Adipose tissue (tissue), 3 donors: Measurements from ENCODE around the gene SNX9. TPM values are rescaled to one million over a fixed set of nuclear protein-coding genes. Genes with fewer than 3 reads are reported as not detected.
"Not testable (repeated sequence)": the region's sequence is repeated elsewhere in the genome, so short reads cannot be mapped to it uniquely, and the experiment has no call there.

ENCODE experiments used
- H3K27ac ChIP-seq: one replicate; pipeline ENCODE4 v1.5.1; 2013; ENCODE audit warnings: low read depth, low read length
- WGBS, 3 donors: extraction: QIAGEN DNeasy Blood & Tissue Kit; methylation state at CpG; one replicate each; pipeline ENCODE4 v1.1.7; 2013; 5-methylcytosine and 5-hydroxymethylcytosine counted together
- polyA plus RNA-seq, 3 donors: library from polyadenylated mRNA; stranded (reverse); fragments of 200-250 nt; gene quantifications; one replicate each; pipeline ENCODE4 v1.2.3, GENCODE V29; 2013
- donor health status: healthy with polysubstance abuse.
- donor health status: Bipolar disorder and iron deficiency.
- donor health status: healthy.

The SNX9 gene
- polyA plus RNA-seq, 3 donors: 15.9 to 69.1 (median 49.4) TPM

DNA sequence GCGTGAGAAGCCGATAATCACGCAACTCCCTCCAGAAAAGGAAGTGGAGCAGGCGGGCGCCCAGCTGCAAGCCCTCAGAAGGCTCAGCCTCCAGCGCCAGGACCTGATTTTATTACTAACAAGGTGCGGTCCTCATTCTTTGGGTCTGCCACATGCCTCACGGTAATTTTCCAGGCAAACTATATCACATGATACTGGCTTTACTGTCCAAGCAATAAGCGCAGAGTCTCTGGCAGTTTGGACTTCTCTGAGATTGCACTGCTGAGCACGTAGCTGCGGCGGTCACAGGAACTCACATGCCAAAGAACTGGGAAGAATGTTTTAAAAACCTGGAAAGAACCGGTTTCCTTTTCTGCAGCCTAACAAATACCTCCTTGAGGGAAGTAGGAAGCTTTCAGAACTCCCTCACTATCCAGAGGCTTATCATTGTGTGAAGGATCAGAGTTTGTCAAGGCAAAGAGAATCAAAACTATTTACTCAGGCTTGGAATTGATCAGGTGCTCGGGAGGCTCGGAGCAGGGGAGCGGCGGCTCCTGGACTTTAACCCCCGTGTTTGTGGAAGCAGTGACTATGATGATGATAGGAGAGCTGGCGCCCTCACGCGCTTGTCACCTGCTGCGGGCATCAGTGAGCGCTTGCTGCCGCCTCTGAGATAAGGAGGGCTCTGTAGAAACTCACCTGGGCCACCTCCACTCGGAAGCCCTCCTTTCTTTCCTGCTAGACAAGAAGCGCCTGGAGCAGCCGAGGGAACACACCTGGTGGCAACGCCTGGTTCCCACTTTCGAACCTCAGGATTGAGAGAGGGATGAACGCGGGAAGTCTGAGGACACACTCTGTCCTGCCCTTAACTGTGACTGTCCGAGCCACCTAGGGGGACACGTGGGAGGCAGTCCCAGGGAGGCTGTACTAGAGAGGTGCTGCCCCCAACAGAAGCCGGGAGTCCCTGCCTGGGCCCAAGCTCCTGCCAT, 131.4 kb downstream of the SNX9 start:
- no peak overlapping the region for H3K27ac ChIP-seq
- WGBS, 3 donors: 16 to 55% (median 50%) methylated on average over 32 to 34 of the region's 34 CpGs

GRCh38 chr6:157955675-157956074, 132.6 kb downstream of the SNX9 start:
- WGBS, 3 donors: 93 to 95% (median 93%) methylated on average over 6 of the region's 6 CpGs
- H3K27ac ChIP-seq: no peak overlapping the region

DNA sequence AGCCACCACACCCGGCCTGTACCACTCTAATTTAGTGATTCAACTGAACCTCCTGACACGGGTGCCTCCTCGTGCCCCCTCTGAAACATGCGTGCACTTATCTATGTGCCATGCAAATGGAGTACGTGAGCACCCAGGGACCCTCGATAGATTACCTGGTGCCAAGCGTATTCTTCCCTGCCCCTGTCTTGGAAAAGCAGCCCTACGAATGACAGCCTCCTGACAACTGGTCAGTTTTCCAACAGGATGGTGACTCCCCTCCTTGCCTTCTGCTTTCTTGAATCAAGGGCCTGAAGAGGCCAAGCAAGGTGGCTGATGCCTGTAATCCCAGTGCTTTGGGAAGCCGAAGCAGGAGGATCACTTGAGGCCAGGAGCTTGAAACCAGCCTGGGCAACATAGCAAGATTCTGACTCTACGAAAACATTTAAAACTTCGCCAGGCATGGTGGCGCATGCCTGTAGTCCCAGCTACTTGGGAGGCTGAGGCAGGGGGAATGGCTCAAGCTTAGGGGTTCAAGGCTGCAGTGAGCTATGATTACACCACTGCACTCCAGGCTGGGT, 133.2 kb downstream of the SNX9 start:
- 72 to 97% (median 96%) methylated on average over 12 of the region's 12 CpGs for WGBS, 3 donors

GRCh38 chr6:157959451-157960227, 136.6 kb downstream of the SNX9 start:
- 96 to 100% (median 98%) methylated on average over 1 of the region's 1 CpG for WGBS, 3 donors
- H3K27ac ChIP-seq: no peak overlapping the region

More for the DNA sequence above, 133.2 kb downstream of the SNX9 start:
- H3K27ac ChIP-seq: no peak overlapping the region

DNA sequence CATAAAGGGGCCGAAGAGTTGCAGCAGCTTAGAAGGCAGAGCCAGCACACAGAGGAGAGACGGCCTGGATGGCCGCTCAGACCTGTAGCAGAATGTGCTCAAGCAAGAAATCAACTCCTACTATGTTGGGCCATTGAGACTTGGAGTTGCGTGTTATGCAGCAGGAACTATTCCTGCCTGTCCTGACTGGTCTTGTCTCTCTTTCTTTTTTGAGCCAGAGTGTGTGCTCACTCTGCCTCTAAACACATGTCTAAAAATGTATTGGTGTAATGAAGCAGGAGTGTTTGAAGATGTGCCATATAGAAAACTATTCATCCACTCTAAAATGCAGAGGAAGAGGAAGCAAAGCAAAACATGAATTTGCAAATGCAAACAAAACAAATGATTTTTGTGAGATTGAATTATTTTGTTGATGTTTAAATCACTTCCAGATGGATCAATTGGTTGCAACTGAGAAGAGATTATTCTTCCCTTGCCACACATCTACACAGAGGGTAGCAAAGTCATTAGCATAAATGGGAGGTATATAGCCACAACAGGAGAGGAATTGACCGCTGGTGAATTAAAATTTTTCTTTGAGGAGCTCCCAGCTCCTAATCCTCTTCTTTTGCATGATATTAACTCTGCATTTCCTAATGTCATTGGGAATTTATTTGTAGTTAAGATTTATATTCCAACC, 138.2 kb downstream of the SNX9 start:
- WGBS, 3 donors: 89 to 97% (median 92%) methylated on average over 5 of the region's 5 CpGs

DNA sequence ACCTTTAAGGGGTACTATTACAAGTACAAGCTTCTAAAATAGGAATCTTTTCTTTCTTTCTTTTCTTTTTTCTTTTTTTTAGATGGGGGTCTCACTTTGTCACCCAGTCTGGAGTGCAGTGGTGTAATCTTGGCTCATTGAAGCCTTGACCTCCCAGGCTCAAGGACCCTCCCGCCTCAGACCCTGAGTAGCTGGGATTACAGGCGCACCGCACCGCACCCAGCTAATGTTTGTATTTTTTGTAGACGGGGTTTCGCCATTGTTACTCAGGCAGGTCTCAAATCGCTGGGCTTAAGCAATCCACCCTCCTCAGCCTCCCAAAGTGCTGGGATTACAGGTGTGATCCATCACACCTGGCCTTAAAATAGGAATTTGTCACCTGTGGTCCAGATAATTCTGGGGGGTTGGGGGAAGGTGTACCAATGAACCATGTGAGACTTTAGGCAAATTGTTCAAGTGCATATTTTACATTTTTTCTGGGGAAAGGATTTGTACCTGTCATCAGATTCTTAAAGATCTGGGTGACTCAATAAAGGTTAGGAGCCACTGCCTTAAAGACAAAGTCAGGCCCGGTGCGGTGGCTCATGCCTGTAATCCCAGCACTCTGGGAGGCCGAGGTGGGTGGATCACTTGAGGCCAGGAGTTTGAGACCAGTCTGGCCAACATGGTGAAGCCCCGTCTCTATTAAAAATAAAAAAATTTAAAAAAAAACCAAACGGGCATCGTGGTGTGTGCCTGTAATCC, 139.0 kb downstream of the SNX9 start:
- 83 to 93% (median 86%) methylated on average over 13 of the region's 13 CpGs for WGBS, 3 donors
- H3K27ac ChIP-seq: no peak overlapping the region

More for the DNA sequence above, 138.2 kb downstream of the SNX9 start:
- no peak overlapping the region for H3K27ac ChIP-seq

GRCh38 chr6:157962601-157963302, 139.7 kb downstream of the SNX9 start:
- WGBS, 3 donors: 61 to 88% (median 70%) methylated on average over 12 of the region's 12 CpGs

DNA sequence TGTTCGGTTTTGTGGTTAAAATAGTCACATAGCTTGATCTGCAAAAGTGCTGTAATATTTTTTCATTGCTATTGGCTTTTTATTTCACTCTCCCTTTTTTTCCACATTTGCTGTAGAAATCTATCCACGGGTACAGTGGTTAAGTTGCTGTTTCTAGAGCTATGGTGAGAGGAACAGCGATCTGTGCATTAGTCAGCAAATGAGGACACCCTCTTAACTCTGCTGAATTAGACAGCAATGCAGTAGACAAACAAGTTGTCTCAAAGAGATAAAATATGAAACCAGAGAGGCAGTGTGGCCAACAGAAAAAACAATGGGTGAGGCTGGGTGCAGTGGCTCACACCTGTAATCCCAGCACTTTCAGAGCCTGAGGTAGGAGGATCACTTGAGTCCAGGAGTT, 141.1 kb downstream of the SNX9 start:
- no peak overlapping the region for H3K27ac ChIP-seq
- 53 to 76% (median 54%) methylated on average over 3 of the region's 3 CpGs for WGBS, 3 donors

More at GRCh38 chr6:157962601-157963302, 139.7 kb downstream of the SNX9 start:
- no peak overlapping the region for H3K27ac ChIP-seq

- H3K27ac ChIP-seq: no peak overlapping the region
- WGBS, 3 donors: 95 to 99% (median 96%) methylated on average over 3 of the region's 3 CpGs
Measured at GRCh38 chr6:157965387-157965786, 142.3 kb downstream of the SNX9 start.

DNA sequence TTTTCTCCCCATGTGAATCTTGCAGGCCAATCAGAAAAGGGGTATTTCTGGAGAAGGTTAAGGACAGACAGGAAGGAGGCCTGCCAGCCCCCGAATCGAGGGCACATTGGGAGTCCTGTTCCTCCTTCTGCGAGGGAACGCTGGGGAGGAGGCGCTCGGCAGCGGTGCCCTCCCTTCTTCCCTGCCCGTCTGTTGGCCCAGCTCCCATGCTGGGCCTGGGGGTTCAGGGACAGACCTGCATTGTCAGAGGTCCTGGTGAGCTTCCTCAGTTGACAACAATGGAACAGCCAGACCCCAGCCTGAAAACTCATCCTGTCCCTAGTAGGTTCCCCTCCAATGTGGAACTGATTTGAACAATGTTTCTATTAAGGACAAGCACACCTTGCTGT, 143.5 kb downstream of the SNX9 start:
- H3K27ac ChIP-seq: no peak overlapping the region
- 65 to 87% (median 79%) methylated on average over 8 of the region's 8 CpGs for WGBS, 3 donors

DNA sequence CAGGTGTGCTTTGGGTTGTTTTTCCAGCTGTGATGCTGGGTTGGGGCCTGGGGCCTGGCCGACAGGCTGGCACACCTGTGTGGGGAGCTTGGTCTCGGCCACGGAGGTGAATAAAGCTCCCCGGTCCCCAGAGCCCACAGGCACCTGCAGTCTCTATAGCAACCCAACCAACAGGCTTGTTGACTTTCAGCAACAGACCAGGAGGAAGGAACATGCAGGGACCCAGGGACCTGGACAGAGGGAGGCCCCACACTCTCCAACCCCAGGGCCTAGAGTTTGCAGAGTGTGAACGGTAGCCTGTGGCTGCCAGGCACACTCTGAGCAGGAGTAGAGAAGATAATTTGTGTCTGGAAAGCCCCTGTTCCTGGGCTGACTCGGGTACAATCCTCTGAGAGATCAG, 144.0 kb downstream of the SNX9 start:
- WGBS, 3 donors: 74 to 82% (median 80%) methylated on average over 6 of the region's 6 CpGs
- H3K27ac ChIP-seq: no peak overlapping the region

DNA sequence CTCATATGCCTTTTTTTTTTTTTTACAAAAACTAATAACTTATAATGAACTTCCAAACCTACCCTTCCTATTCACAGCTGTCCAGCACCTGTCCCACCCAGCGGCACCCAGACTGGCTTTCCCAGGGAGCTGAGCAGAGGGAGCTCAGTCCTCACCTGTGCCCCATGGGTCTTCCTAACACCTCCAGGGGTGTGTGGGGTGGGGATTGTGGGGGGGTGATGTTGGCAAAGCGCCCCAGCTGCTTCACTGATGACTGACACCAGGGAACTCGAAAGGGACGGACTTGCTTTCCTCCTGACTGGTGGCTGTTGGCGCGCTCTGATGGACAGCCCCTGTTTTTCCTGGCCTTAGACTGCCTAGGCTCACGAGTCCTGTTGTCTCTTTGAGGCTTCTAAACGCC, 144.4 kb downstream of the SNX9 start:
- no peak overlapping the region for H3K27ac ChIP-seq
- WGBS, 3 donors: 78 to 91% (median 84%) methylated on average over 8 of the region's 8 CpGs

GRCh38 chr6:157972177-157972576, 149.1 kb downstream of the SNX9 start:
- 87 to 96% (median 94%) methylated on average over 3 of the region's 3 CpGs for WGBS, 3 donors
- H3K27ac ChIP-seq: not testable (repeated sequence)

- 65 to 81% (median 78%) methylated on average over 9 of the region's 9 CpGs for WGBS, 3 donors
- no peak overlapping the region for H3K27ac ChIP-seq
Measured at GRCh38 chr6:157974341-157974894, 151.4 kb downstream of the SNX9 start.

GRCh38 chr6:157974967-157975366, 151.9 kb downstream of the SNX9 start:
- 46 to 95% (median 83%) methylated on average over 3 of the region's 3 CpGs for WGBS, 3 donors
- no peak overlapping the region for H3K27ac ChIP-seq

GRCh38 chr6:157975456-157975855, 152.4 kb downstream of the SNX9 start:
- 83 to 95% (median 86%) methylated on average over 2 of the region's 2 CpGs for WGBS, 3 donors
- no peak overlapping the region for H3K27ac ChIP-seq
